ENCODE results near the gene TMEM175. TPM values are rescaled to one million over a fixed set of nuclear protein-coding genes. Genes with fewer than 3 reads are reported as not detected.

The TMEM175 gene
- total and polyA plus RNA-seq, 2 of the 8 experiments (the other 6 are each of a cell fraction or from before 2014, with no cell fraction given) = 4.9 to 20.7 TPM

- Histone ChIP-seq H3K9ac (replicated peaks in 1 of 4; ENCODE audit: extremely low read depth in 1 of 4, low read depth in 3 of 4, low read length in 3 of 4) (no peak overlapping the region), H2BK5ac (ENCODE audit: low read depth, low read length) (no peak overlapping the region), H2AK5ac (ENCODE audit: low read depth, low read length) (no peak overlapping the region), H2BK12ac (ENCODE audit: low read depth, low read length) (no peak overlapping the region), H3K79me1 (ENCODE audit: low read depth, low read length) (peaks cover 20% of the 10 kb centered on the region), H3K56ac (replicated peaks; ENCODE audit: insufficient read length, low read depth, low read length) (no peak overlapping the region), H3K4me2 (ENCODE audit: insufficient read depth in 1 of 2, low read depth in 2 of 2, low read length in 2 of 2) (no peak overlapping the region), H3K27ac (ENCODE audit: low read depth, low read length) (no peak overlapping the region), H2AFZ (ENCODE audit: low read length) (no peak overlapping the region), H3K4me1 (replicated peaks in 1 of 4; ENCODE audit: control insufficient read depth in 3 of 4, insufficient read depth in 4 of 4, low read length in 3 of 4) (peaks cover 0 to 1% (median under 1%) of the 10 kb centered on the region in 4 experiments; a peak in 4 of 7 replicates), H3K18ac (ENCODE audit: extremely low read depth, low read length) (no peak overlapping the region), H4K5ac (ENCODE audit: insufficient read length, low read depth, low read length) (no peak overlapping the region), H4K8ac (ENCODE audit: extremely low read depth, insufficient read depth, low read length) (no peak overlapping the region), H3K79me2 (ENCODE audit: control insufficient read depth in 1 of 2, insufficient read depth in 2 of 2, low read length in 2 of 2) (peaks cover 18 to 78% of the 10 kb centered on the region in 2 experiments), H3K23ac (ENCODE audit: insufficient read length) (no peak overlapping the region), H3K36me3 (ENCODE audit: control insufficient read depth in 2 of 4, insufficient read depth in 4 of 4, low read length in 3 of 4) (no peaks in the 10 kb centered on the region), H3K27me3 (replicated peaks in 1 of 4; ENCODE audit: control insufficient read depth in 3 of 4, extremely low read depth in 1 of 4, insufficient read depth in 3 of 4, low read length in 3 of 4) (no peaks in the 10 kb centered on the region), H2BK120ac (replicated peaks; ENCODE audit: low read depth, low read length) (no peak overlapping the region), H3K4me3 (ENCODE audit: extremely low read depth in 1 of 4, insufficient read depth in 2 of 4, low read depth in 3 of 4, low read length in 4 of 4) (no peak overlapping the region), H2BK20ac (ENCODE audit: low read length) (no peak overlapping the region), H3K4ac (replicated peaks; ENCODE audit: insufficient read length, low read depth, low read length) (no peak overlapping the region), H4K20me1 (replicated peaks in 1 of 2; ENCODE audit: control insufficient read depth in 1 of 2, insufficient read depth in 2 of 2, low read length in 2 of 2) (peaks cover 14 to 20% of the 10 kb centered on the region in 2 experiments), H2BK15ac (ENCODE audit: low read length) (no peak overlapping the region), H3K23me2 (ENCODE audit: low read depth, low read length) (no peaks in the 10 kb centered on the region), H4K91ac (replicated peaks; ENCODE audit: insufficient read length, low read length) (no peak overlapping the region), H3K14ac (ENCODE audit: insufficient read length) (no peak overlapping the region), H3K9me3 (ENCODE audit: insufficient read depth in 2 of 2, low read depth in 1 of 2, low read length in 1 of 2) (no peaks in the 10 kb centered on the region)
- DNase-seq (ENCODE audit: low read depth in 1 of 2, low spot score in 2 of 2) = no peak
- POLR2A ChIA-PET (ENCODE audit: partially characterized antibody) = interaction anchor here (0.9 kb wide), 1 partner anchor 15 kb away, joined by 3 read pairs; no protein-coding TSS in a partner anchor
- 83% methylated on average over 24 of the region's 26 CpGs; no CpG with 5 or more reads in 1 of the 2 experiments for WGBS, 2 experiments (ENCODE audit: extremely low coverage in 1 of 2, insufficient coverage in 1 of 2, insufficient read length in 1 of 2, insufficient replicate concordance in 2 of 2, low coverage in 1 of 2, low lambda C conversion rate in 2 of 2, missing lambda C conversion rate in 1 of 2)
- CTCF ChIA-PET (ENCODE audit: partially characterized antibody) = interaction anchor here (0.9 to 1.6 kb wide), 13 partner anchors 8 to 132 kb away, joined by 3 to 7 read pairs (median 4); no protein-coding TSS in a partner anchor
- FAIRE-seq = no peak
- no peak for TF ChIP-seq CBX8 (IDR thresholded peaks at IDR 0.05; ENCODE audit: borderline replicate concordance, low read depth, low read length)
- TF ChIP-seq SUZ12 (IDR thresholded peaks at IDR 0.05; ENCODE audit: low read length) = no peak
- TF ChIP-seq, protein P1, sequence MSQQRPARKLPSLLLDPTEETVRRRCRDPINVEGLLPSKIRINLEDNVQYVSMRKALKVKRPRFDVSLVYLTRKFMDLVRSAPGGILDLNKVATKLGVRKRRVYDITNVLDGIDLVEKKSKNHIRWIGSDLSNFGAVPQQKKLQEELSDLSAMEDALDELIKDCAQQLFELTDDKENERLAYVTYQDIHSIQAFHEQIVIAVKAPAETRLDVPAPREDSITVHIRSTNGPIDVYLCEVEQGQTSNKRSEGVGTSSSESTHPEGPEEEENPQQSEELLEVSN (IDR thresholded peaks at IDR 0.05) = no peak
- no peak for TF ChIP-seq NRF1 (IDR thresholded peaks at IDR 0.05; ENCODE audit: low read depth, low read length)
- no peak for TF ChIP-seq TBP (IDR thresholded peaks at IDR 0.05; ENCODE audit: low read depth, low read length)
- no peak for TF ChIP-seq SIN3A (conservative IDR thresholded peaks at IDR 0.05 in 1 of 2, IDR thresholded peaks at IDR 0.05 in 1 of 2; ENCODE audit: low read depth in 1 of 2, low read length in 2 of 2)
- TF ChIP-seq GABPA (IDR thresholded peaks at IDR 0.05; ENCODE audit: borderline replicate concordance, insufficient read depth, low read length) = no peak
- TF ChIP-seq YY1 (IDR thresholded peaks at IDR 0.05; ENCODE audit: low read depth, low read length) = no peak
- no peak for TF ChIP-seq BRCA1 (IDR thresholded peaks at IDR 0.05; ENCODE audit: low read depth, low read length)
- TF ChIP-seq ATF2 (IDR thresholded peaks at IDR 0.05; ENCODE audit: low read length) = no peak
Measured at GRCh38 chr4:925771-926500, 6.3 kb upstream of the TMEM175 start.
